Adrenal gland (tissue), 12 donors: ENCODE measurements around the gene NCOA6. TPM values are rescaled to one million over a fixed set of nuclear protein-coding genes. Genes with fewer than 3 reads are reported as not detected.

ENCODE experiments used
- DNase-seq, 7 donors: peaks; one replicate each; pipeline ENCODE4 v3.0.0-alpha.2; 2019 to 2020
- H3K27ac ChIP-seq, 5 donors: fragments of 200-600 bp; sonication (generic) in 4 of 5; 1 replicate in 3 of 5; 2 replicates in 2 of 5; pipeline versions ENCODE4 v1.5.1 to v1.8.0; 2016 to 2020; ENCODE audit warnings: mild to moderate bottlenecking in 1 of 5
- H3K27me3 ChIP-seq: fragments of 200-600 bp; 2 replicates; pipeline ENCODE4 v1.8.0; 2021
- H3K36me3 ChIP-seq, 2 donors: fragments of 200-600 bp; replicated peaks in 1 of 2; 1 replicate in 1 of 2; 2 replicates in 1 of 2; pipeline versions ENCODE4 v1.5.1 to v1.8.0; 2018 to 2022
- H3K4me1 ChIP-seq, 2 donors: fragments of 200-600 bp; replicated peaks in 1 of 2; 1 replicate in 1 of 2; 2 replicates in 1 of 2; pipeline versions ENCODE4 v1.5.1 to v1.8.0; 2018 to 2021
- H3K4me3 ChIP-seq, 4 donors: fragments of 200-600 bp; sonication (generic) in 3 of 4; one replicate each; pipeline ENCODE4 v1.5.1; 2016 to 2018
- H3K9me3 ChIP-seq, 3 donors: fragments of 200-600 bp; sonication (generic) in 1 of 3; replicated peaks in 1 of 3; 1 replicate in 2 of 3; 2 replicates in 1 of 3; pipeline versions ENCODE4 v1.5.1 to v1.8.0; 2016 to 2021
- POLR2A ChIP-seq, 2 donors: fragments of 450-650 bp; IDR thresholded peaks; one replicate each; pipeline ENCODE4 v1.6.1; 2017; ENCODE audit warnings: antibody characterized with exemption in 2 of 2, mild to moderate bottlenecking in 2 of 2, moderate library complexity in 1 of 2
- WGBS, 4 donors: extraction: QIAGEN DNeasy Blood & Tissue Kit in 2 of 4; methylation state at CpG; one replicate each; pipeline versions ENCODE4 v1.1.5 to v1.1.7; 2013 to 2017; 5-methylcytosine and 5-hydroxymethylcytosine counted together
- intact Hi-C, 2 donors: fragments of 100-400 bp; cut with DNase I; formaldehyde crosslinking; loops; one replicate each; pipeline versions ENCODE4 v1.14.1 to v1.15.0; 2022 to 2023
- polyA plus RNA-seq, 3 donors: library from polyadenylated mRNA; stranded (reverse); fragments of 200-250 nt in 2 of 3; fragments of 350-450 nt in 1 of 3; fragmentation: Illumina TruSeq in 1 of 3; extraction: RNeasy Lipid Tissue Mini Kit (QIAGEN cat#74804) in 1 of 3; gene quantifications; one replicate each; pipeline ENCODE4 v1.2.3, GENCODE V29; 2013 to 2014
- total RNA-seq, 9 donors: library from RNA; depleted of rRNA in 4 of 9; stranded (reverse); fragments of >200 nt in 4 of 9; fragments of 120-200 nt in 1 of 9; fragmentation: NEBNext Ultra II Directional in 1 of 9; extraction: Animal tissue kit (Norgen Biotek cat#: 25700) in 1 of 9; gene quantifications; one replicate each; pipeline versions ENCODE4 v1.1.0 to v1.2.4, GENCODE V29; 2013 to 2023
- TF ChIP-seq, protein P1 (sequence below), 6 experiments: fragments of 450-650 bp in 4 of 6; fragments of 200-600 bp in 2 of 6; sonication (generic) in 1 of 6; IDR thresholded peaks; 1 replicate in 5 of 6; 2 replicates in 1 of 6; pipeline versions ENCODE4 v1.5.1 to v1.8.0; 2016 to 2021; ENCODE audit warnings: antibody characterized with exemption in 6 of 6, mild to moderate bottlenecking in 2 of 6, moderate library complexity in 1 of 6
- donor health status: healthy with polysubstance abuse.
- donor health status: Bipolar disorder and iron deficiency.
- donor health status: DM: yes; HTN: yes; CAD: no.
- donor health status: DM: no; HTN: no; CAD: no.
- donor health status: DM: no; HTN: no; CAD: no.
- donor health status: DM: yes; HTN: yes; CAD: no.

The NCOA6 gene
- total and polyA plus RNA-seq, 12 donors, result 12.2 to 58.2 (median 21.7) TPM

DNA sequence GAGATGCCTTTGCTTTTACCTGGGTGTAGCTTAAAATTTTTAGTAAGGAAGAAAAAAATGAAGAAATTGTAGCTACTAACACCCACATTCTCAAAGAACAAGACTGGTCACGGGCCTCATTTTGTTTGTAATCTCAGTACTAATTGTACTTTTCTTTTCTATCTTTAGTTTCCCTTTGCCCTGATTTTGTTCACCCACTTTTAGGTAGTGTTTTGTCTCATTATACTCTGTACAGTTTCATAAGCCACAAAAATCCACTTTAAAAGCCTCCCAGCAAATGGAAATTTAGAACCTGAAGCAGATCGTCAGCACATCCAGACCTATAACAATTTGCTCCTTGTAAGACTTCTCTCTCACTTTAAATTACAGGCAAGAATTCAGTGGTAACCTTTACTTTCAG, 78.0 kb downstream of the NCOA6 start:
- no peaks in the 10 kb centered on the region for H3K4me1 ChIP-seq
- no peaks in the 10 kb centered on the region for H3K9me3 ChIP-seq
- no peaks in the 10 kb centered on the region for H3K27me3 ChIP-seq
- H3K36me3 ChIP-seq, result peaks cover 0 to 62% of the 10 kb centered on the region in 2 donors
- DNase-seq, result no peak
- WGBS, 4 donors, result 83 to 93% (median 89%) methylated on average over 2 of the region's 2 CpGs
- TF ChIP-seq POLR2A (IDR thresholded peaks at IDR 0.05), result no peak
- TF ChIP-seq, protein P1, sequence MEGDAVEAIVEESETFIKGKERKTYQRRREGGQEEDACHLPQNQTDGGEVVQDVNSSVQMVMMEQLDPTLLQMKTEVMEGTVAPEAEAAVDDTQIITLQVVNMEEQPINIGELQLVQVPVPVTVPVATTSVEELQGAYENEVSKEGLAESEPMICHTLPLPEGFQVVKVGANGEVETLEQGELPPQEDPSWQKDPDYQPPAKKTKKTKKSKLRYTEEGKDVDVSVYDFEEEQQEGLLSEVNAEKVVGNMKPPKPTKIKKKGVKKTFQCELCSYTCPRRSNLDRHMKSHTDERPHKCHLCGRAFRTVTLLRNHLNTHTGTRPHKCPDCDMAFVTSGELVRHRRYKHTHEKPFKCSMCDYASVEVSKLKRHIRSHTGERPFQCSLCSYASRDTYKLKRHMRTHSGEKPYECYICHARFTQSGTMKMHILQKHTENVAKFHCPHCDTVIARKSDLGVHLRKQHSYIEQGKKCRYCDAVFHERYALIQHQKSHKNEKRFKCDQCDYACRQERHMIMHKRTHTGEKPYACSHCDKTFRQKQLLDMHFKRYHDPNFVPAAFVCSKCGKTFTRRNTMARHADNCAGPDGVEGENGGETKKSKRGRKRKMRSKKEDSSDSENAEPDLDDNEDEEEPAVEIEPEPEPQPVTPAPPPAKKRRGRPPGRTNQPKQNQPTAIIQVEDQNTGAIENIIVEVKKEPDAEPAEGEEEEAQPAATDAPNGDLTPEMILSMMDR (IDR thresholded peaks at IDR 0.05), result no peak
- no peak overlapping the region for H3K4me3 ChIP-seq
- H3K27ac ChIP-seq, result no peak overlapping the region
- intact Hi-C loops, result no loop called here

DNA sequence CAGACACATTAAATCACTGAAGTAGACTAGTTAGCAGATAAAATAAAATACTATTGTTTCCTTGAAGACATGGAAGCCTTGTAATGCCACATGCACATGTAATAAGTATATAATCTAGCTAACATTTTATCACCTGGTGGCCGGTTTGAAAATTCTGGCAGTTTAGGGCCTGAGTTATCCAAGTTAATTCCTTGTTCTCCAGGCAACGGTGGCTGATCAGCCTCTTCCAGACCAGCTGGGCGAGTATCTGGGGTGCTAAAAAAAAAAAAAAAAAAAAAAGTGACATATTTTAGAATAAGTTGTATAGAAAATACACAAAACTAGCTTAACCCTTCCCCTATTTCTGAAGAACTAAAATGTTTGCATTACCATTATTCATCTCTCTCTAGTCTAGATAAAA, 78.8 kb downstream of the NCOA6 start:
- Histone ChIP-seq H3K9me3 (no peaks in the 10 kb centered on the region), H3K36me3 (peaks cover 0 to 70% of the 10 kb centered on the region in 2 donors), H3K27ac (no peak overlapping the region), H3K4me3 (no peak overlapping the region), H3K4me1 (no peaks in the 10 kb centered on the region), H3K27me3 (no peaks in the 10 kb centered on the region)
- TF ChIP-seq POLR2A (IDR thresholded peaks at IDR 0.05), result no peak
- TF ChIP-seq, protein P1 (IDR thresholded peaks at IDR 0.05), result no peak
- no peak for DNase-seq
- intact Hi-C loops, result no loop called here
- 88 to 93% (median 91%) methylated on average over 3 of the region's 3 CpGs for WGBS, 4 donors

DNA sequence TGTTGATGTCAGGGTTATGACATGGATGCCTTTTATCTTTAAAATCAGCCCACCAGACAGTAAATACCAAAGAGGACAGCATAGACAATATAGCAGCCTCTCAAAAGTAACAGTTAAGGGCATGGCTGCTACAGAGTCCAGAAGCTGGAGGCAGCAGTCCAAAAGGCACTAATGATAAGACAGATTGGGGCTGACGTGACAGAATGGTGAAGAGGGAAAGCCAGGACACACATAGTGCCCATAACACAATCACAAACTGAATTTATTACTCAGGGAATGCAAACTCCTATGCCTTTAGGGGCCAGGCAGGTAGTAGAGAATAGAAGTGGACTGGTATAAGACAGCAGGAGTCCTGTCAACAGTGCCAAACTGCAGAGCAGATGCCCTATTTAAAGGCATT, 80.6 kb downstream of the NCOA6 start:
- WGBS, 4 donors, result 50 to 82% (median 74%) methylated on average over 1 of the region's 1 CpG
- no peak for DNase-seq
- Histone ChIP-seq H3K36me3 (peaks cover 0 to 72% of the 10 kb centered on the region in 2 donors), H3K27me3 (no peaks in the 10 kb centered on the region), H3K4me1 (no peaks in the 10 kb centered on the region), H3K4me3 (no peak overlapping the region), H3K27ac (no peak overlapping the region), H3K9me3 (no peaks in the 10 kb centered on the region)
- TF ChIP-seq, protein P1 (IDR thresholded peaks at IDR 0.05), result no peak
- TF ChIP-seq POLR2A (IDR thresholded peaks at IDR 0.05), result no peak
- intact Hi-C loops, result no loop called here

DNA sequence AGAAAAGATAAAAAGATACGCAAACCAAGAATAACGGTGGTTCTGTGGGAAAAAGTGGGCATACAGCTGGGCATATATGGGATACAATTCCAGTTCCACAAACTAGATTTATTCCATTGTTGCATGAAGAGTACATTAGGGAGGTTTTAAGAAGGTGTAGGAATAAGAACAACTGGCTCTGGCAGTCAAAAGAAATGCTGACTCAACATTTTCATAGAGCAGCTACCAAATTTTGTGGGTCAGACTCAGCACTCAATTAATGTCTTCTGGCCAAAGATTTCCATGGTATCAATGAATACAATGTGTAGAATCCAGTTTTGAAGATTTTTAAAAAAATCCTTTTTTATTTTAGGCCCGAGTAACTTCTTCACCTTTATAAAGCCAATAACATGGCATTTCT, 81.1 kb downstream of the NCOA6 start:
- intact Hi-C loops, result no loop called here
- Histone ChIP-seq H3K4me3 (no peak overlapping the region), H3K27ac (no peak overlapping the region), H3K9me3 (no peaks in the 10 kb centered on the region), H3K27me3 (no peaks in the 10 kb centered on the region), H3K36me3 (peaks cover 0 to 67% of the 10 kb centered on the region in 2 donors), H3K4me1 (no peaks in the 10 kb centered on the region)
- no peak for DNase-seq
- WGBS, 4 donors, result 89 to 95% (median 92%) methylated on average over 3 of the region's 3 CpGs
- no peak for TF ChIP-seq POLR2A (IDR thresholded peaks at IDR 0.05)
- TF ChIP-seq, protein P1 (IDR thresholded peaks at IDR 0.05), result no peak
